Stimulated activated CD8-positive, alpha-beta memory T cell treated with anti-CD3 and anti-CD28 coated beads, Interleukin-4, amount 100 ng/mL, for 1 hour (primary cell): ENCODE measurements around the gene PRKCB.
A peak's percentile ranks its signal among the peaks of the same experiment; 100 is the strongest.

ENCODE experiments used
- DNase-seq, 2 donors: peaks; one replicate each; pipeline ENCODE4 v3.0.0-alpha.2; 2020; ENCODE audit warnings: low read depth in 2 of 2, low spot score in 1 of 2

Gene PRKCB

GRCh38 chr16:23934610-23935236 is 98.9 kb downstream of the PRKCB start:
- no peak for DNase-seq

- no peak for DNase-seq
Measured at GRCh38 chr16:23940111-23940510, 104.3 kb downstream of the PRKCB start.

DNA sequence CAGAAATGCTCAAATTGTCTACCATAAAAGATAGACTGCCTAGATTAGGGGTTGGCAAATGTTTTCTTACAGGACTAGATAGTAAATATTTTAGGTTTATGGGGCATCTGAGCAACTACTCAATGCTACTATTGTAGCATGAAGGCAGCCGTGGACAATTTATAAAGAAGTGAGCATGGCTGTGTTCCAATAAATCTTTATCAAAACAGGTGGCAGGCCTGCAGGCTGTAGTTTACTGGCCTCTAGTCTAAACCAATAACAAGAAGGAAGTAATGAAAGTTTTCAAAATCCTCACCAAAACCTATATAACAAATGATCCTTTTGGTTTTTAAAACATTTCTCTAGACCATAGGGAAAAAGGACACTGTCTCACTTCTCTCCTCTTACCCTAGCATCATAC is 105.2 kb downstream of the PRKCB start:
- DNase-seq: no peak

DNA sequence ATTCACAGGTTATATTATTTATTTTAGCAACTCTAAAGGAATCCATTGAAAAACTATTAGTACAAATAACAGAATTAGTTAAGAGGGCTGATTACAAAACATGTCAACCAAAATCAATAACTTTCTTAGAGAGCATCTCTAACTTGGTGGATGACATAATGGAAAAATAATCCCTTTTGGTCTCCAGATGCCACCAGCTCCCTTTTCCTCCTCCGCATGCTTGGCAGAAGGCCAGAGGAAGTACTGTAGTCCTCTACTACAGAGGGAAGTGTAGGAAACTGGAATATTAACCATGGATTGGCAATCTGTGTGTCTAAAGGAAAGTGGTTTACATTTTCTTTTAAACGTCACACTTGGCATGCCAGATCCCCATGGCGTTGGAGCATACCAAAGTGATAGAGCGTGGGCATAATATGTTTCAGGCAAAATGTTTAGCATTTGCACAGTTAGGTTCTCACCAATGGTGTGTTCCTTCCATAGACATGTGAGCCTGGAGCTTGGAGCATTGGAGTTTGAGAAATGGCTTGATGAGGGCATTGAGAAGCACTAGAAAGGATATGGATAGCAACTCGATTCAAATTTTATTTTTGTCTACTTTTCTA is 106.3 kb downstream of the PRKCB start:
- DNase-seq: no peak

DNA sequence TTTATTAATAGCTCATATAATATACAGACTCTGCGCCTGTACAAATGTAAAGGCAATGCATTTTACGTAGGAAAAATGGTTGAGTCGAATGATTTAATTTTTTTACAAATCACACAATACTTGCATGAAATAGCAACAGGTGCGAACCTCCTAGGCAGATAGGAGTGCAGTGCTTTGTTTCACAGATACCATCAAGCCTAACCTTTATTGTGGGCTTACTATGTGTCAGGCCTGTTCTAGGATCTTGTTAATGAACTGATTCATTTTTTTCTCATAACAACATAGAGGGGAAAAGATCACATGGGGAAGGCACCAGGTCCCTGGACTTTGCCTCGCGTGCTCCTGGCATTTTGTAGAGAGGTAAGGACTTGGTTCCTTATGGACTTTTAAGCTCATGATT is 107.8 kb downstream of the PRKCB start:
- DNase-seq: no peak

DNA sequence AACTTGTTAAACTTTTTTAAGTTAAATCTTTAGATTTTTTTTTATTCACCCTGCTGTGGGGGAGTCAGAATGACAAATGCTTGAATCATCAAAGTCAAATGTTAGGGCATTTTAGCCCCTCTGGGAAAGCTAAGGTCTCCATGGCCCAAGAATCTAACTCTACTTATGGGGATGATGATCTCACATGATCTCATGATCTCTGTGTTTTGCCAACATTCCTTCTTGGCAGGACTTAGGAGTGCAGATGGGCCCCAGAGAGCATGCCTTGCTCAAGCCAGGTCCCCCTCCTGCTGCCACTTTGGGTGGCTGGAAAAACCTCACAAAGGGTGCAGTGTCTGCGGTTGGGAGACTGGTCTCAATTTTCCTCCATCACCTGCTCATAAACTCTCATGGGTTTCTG is 108.6 kb downstream of the PRKCB start:
- DNase-seq: no peak

DNA sequence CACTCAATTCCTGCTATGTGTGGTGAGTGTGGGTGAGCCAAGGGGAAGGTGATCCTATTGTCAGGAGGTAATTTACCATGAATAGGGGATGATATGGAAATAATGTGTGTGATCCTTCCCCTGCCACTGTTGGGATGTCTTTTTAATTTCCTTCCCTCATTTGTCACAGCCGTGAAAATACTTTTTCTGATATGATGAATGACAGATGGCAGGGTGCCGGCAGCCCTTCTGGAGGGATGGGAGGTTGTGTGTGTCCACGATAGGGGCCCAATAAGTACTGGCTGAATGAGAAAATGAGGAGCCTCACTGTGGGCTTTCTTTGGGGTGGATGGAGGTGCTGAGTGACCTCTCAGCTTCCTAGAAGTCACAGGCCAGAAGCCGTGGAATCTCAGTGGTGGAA is 109.5 kb downstream of the PRKCB start:
- DNase-seq: no peak

DNA sequence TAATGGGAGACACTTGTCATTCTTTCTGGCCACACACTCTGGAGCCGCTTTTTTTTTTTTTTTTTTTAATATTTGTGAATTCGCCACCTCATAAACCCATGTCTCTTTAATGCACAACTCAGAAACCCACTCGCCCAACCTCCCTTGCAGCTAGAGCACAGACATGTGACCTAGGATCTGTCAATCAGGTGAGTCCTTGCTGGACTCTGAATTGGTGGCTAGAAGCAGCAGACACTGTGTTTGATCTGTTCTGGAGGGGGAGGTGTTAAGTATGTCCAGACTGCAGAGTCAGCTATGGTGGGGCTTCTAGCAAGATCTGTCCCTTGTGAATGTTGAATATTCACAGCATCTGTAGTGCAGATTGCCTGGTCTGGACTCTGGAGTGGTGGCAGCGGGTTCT is 112.1 kb downstream of the PRKCB start:
- DNase-seq: no peak

GRCh38 chr16:23948949-23949411 is 113.2 kb downstream of the PRKCB start:
- peak in 1 of 2 donors; percentile 37 for DNase-seq

DNA sequence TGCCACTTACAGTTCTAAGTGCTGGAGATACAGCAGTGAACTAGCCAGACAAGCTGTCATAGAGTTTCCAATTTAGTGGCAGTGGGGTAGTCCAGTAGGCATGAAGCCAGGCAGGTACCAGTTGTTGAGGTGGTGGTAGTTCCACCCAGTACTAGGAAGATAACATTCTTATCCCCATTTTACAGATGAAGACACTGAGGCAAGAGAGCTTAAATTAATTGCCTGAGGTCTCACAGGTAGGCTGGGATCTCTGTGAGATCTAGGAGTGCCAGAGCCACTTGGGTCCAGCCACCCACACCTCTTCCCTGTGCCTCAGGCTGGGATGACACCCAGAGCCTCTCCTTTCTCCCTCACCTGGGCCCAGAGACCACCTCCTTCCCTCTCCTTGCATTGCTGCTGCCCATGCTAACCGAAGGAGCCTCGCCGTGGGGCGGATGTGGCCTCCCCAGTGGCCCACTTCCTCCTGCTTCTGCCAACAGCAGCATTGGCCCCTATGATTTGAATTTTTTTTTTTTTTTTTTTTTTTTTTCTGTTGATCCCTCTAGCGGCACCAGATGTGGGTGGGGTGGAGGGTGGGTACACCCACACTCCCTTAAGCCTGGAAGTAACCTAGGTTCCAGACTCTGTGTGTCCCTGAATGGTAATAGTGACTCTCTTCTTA is 114.0 kb downstream of the PRKCB start:
- DNase-seq: peak; percentile 29 to 42

GRCh38 chr16:23950291-23950894 is 114.6 kb downstream of the PRKCB start:
- DNase-seq: no peak

DNA sequence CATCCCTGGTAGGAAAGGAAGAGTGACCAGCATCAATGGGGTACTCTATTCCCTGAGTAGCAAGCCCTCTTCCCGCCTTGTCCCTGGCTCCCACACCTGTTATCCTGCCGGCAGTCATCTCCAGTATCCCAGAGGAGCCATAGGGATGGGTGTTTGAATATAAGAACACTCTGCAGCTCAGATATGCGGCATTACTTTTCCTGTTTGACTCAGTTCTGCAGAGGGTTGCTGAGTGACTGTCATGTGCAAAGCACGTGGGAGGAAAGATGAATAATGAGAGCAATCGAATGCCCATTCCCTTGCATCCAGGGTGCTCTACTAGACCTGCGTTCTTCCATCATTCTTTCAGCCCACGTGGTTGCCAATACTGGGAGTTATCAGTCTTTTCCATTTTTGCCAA is 115.1 kb downstream of the PRKCB start:
- DNase-seq: no peak

DNA sequence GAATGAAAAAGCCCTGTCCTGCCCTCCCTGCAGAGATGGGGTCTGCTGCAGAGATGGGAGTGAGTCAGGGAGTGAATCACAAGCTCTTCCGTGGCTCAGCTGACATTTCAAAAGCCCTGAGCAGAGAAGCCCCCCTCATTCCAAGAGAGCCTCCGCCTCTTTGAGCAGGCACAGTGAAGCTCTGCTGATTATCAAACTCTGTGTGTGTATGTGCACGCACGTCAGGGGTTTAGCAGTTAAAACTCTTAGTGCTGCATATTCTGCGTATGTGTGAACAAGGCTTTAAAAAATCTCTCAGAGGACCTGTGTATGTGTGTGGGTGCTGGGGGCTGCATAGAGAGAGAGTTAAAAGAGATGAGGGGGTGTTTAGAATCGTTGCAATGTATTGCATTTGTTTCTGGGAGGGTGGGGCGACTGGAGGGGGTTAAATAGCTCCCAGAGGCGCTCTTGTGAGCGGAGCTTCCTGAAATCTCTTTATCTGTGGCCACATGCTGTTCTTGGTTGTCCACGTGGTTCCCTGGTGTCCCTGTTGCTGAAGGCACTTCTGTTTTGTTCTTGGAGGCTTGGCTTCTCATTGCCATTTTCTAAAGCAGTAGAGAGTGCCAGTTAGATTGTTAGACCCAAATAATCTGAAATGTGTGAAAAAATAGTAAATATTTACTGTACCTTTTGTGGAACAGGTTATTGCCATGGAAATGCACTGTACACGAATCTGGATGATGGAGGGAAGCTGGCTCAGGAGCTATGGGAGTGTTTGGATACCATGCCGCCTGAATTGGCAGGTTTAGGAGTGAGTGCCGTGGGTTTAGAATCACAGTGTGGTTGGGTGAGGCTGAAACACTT is 116.6 kb downstream of the PRKCB start:
- no peak for DNase-seq

DNA sequence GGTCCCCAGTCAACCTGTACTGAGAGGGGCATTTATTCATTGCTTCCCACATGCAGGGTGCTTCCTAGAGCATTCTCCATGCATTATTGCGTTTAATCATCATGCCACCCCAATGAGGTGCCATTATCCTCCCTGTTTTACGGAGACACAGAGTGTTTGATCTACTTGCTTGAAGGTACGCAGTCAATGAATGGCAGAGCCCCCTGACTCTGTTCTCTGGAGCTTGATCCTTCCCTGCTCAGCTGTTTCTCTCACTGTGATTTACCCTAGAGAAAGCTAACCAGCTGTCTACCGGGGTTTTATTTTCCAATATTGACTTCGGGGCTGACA is 117.2 kb downstream of the PRKCB start:
- DNase-seq: no peak

DNA sequence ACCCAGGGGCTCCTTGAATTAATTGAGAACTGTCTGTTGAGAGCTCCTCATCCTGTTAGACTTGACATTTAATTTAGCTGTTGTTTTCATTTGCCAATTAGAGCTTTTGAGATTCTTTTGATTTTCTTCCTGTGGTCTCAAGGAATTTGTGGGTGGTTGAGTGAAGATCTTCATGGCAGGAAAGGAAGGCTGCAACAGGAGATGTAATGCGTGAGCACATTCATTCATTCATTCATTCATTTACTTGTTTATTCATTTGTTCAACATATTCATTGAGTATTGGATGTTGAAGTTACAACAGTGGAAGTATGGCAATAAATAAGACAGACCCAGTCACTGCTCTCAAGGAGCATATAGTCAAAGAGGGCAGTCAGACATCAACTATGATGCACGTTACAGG is 117.7 kb downstream of the PRKCB start:
- no peak for DNase-seq

- no peak for DNase-seq
Measured at GRCh38 chr16:23955088-23955487, 119.3 kb downstream of the PRKCB start.

DNA sequence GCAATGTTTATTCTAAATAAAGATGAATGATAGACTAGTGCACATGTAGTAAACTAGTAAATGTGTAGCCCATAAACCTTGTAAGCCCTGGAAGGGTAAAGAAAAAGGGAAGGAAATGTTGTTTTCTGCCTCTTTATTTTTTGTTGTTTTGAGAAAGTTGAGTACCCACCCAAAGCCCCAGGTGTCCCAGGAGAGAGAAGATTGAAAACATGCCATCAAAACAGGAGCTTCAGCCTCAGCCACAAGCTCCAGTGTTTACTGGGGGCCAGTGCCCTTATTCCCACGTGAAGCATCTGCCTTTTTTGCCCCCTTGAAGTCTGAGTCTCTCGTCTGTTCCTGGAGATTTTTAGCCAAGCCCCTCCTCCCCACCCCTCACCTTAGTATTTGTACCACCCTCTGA is 121.5 kb downstream of the PRKCB start:
- no peak for DNase-seq

DNA sequence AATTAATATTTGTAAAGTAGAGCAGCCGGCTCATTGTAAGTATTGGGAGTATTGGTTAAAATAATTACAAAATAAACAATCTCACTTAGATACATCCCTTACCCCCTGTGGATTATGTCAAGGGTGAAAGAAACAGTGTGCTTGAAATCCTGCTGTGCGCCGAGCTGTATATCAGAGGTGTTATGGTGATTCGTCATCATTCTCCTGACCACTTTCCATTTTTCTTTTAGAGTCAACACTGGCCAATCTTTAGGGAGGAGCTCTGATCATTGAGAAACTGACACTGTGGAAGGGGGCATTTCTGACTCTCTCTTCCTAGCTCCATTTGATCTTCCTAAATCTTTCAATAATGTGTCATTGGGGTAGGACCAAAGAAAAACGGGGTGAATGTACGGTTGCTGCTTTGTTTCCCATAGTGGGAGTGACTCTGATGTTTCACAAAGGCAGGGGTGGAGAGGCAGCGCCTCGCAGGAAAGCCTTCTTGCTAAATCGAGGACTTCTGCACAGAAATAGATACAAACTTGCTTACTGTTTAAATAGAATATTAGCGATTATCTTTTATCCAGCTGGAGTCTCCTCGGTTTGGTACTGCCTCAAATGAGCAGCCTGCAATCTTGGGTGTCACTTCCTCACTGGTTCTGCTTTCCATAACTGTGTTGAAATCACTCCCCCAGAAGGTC is 123.4 kb downstream of the PRKCB start:
- no peak for DNase-seq

DNA sequence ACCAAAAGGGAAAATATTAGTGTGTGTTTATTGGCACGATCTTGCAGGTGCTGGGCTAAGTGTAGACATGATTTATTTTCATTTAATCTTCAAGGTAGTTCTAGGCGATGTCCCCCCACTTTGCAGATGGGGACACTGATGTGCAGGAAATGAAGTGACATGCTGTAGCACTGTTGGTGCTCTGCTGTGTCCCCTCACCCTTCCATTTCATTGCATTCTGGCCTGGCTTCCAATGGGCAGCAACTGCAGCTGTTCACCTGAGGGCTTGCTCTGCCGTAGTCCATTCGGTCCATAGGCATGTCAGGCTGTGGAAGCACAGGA is 123.9 kb downstream of the PRKCB start:
- no peak for DNase-seq

GRCh38 chr16:23960081-23960885 is 124.5 kb downstream of the PRKCB start:
- DNase-seq: no peak
